GM06990 (cell line): Measurements from ENCODE around the gene SLC6A18.

ENCODE experiments used
- DNase-seq: peaks from one replicate; pipeline ENCODE4 v3.0.0-alpha.2; 2011; ENCODE audit not compliant: insufficient read length; ENCODE audit errors: extremely low read depth
- H3K27me3 ChIP-seq: replicated peaks from 2 replicates; pipeline ENCODE4 v1.6.0; 2011; ENCODE audit warnings: low read length; ENCODE audit not compliant: control insufficient read depth, insufficient read depth
- H3K36me3 ChIP-seq: 2 replicates; pipeline ENCODE4 v1.5.1; 2011; ENCODE audit warnings: low read length; ENCODE audit not compliant: control insufficient read depth, insufficient read depth
- H3K4me3 ChIP-seq: replicated peaks from 2 replicates; pipeline ENCODE4 v1.5.1; 2011; ENCODE audit warnings: low read depth, mild to moderate bottlenecking, control low read depth, low read length
- TF ChIP-seq, protein P1 (sequence below): IDR thresholded peaks from 2 replicates; pipeline ENCODE4 v1.5.1; 2011; ENCODE audit warnings: low read length, control low read depth, mild to moderate bottlenecking, inconsistent platforms; ENCODE audit not compliant: insufficient read depth, poor library complexity, severe bottlenecking

SLC6A18 gene

DNA sequence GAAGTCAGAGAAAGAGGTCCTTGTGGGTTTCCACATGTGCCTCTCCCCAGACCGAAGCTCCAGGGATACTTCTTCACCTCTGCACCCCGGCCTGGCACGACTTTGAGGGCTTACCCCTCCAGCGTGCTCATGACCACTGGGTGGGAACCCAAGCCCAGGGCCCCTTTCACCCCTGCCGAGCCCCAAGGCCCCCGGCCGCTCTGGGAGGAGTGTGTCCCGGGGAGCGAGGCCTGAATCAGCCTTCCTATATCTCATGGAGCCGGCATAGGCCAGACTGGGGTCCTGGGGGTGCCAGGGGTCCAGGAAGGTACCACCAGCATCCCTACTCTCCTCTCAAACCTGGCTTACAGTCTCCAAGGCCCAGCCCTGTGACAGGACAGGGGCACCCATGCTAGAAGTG lies 52.6 kb downstream of the SLC6A18 start:
- no peak overlapping the region for H3K4me3 ChIP-seq
- H3K27me3 ChIP-seq, result no peaks in the 10 kb centered on the region
- H3K36me3 ChIP-seq, result no peaks in the 10 kb centered on the region
- no peak for DNase-seq
- TF ChIP-seq, protein P1, sequence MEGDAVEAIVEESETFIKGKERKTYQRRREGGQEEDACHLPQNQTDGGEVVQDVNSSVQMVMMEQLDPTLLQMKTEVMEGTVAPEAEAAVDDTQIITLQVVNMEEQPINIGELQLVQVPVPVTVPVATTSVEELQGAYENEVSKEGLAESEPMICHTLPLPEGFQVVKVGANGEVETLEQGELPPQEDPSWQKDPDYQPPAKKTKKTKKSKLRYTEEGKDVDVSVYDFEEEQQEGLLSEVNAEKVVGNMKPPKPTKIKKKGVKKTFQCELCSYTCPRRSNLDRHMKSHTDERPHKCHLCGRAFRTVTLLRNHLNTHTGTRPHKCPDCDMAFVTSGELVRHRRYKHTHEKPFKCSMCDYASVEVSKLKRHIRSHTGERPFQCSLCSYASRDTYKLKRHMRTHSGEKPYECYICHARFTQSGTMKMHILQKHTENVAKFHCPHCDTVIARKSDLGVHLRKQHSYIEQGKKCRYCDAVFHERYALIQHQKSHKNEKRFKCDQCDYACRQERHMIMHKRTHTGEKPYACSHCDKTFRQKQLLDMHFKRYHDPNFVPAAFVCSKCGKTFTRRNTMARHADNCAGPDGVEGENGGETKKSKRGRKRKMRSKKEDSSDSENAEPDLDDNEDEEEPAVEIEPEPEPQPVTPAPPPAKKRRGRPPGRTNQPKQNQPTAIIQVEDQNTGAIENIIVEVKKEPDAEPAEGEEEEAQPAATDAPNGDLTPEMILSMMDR, result no peak

- H3K36me3 ChIP-seq, result no peaks in the 10 kb centered on the region
- DNase-seq, result no peak
- H3K27me3 ChIP-seq, result no peaks in the 10 kb centered on the region
- TF ChIP-seq, protein P1, result no peak
- H3K4me3 ChIP-seq, result no peak overlapping the region
Measured at GRCh38 chr5:1278216-1278615, 53.0 kb downstream of the SLC6A18 start.

DNA sequence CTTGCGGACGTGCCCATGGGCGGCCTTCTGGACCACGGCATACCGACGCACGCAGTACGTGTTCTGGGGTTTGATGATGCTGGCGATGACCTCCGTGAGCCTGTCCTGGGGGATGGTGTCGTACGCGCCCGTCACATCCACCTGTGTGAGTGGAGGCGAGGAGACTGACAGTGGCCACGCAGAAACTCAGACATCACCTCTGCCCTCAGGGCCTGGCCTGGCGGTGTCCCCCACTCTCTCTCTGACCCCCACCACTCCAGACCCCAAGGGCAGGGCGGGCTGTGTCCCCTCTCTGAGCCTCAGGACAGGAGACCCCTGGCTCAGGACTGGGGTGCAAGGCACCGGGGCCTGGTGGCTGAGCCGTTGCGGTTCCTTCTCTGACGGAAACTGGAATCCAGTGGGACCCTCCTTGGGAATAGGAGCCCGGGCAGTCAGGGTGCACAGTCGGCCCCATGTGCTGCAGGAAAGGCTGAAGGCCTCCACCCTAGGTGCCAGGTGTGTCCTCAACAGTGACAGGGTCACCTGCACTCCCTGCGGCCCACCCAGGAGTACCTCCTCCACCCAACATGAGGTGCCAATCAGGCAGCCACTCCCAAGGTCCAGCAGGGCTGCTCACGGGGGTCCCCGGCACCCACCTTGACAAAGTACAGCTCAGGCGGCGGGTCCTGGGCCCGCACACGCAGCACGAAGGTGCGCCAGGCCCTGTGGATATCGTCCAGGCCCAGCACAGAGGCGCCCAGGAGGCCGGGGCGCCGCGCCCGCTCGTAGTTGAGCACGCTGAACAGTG lies 53.7 kb downstream of the SLC6A18 start:
- Histone ChIP-seq H3K4me3 (no peak overlapping the region), H3K36me3 (no peaks in the 10 kb centered on the region), H3K27me3 (no peaks in the 10 kb centered on the region)
- TF ChIP-seq, protein P1, result no peak
- no peak for DNase-seq

DNA sequence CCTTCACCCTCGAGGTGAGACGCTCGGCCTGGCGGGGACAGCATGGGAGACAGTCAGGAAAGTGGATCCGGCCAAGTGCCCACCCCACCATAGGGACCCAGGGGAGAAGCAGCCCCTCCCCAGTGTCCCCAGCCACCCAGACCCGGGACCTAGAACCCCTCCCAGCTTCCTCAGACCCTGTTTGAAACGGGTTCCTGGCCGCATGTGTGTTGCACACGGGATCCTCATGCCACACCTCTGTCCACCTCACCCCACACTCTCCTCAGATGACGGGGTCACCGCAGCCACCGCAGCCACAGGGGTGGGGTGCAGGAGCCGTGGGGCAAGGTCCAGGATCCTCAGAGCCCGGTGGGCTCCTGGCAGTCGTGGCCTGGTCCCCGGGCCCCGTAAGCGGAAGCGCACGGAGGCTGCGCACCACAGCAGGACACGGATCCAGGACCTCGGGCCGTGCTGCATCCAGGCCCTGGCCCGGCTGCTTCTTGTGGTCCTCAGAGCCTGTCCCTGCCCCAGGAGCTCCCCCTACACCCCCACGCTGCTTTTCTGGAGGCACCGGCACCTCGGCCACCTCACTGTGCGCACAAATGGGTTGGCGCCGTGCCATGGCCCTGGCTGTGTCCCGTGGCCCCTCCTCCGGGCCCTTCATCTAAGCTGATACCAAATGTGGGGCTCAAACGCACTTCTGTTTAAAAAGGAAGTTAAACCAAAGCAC lies 54.4 kb downstream of the SLC6A18 start:
- TF ChIP-seq, protein P1, result no peak
- H3K27me3 ChIP-seq, result no peaks in the 10 kb centered on the region
- DNase-seq, result no peak
- no peak overlapping the region for H3K4me3 ChIP-seq
- no peaks in the 10 kb centered on the region for H3K36me3 ChIP-seq

GRCh38 chr5:1280177-1281037 lies 55.2 kb downstream of the SLC6A18 start:
- DNase-seq, result no peak
- H3K36me3 ChIP-seq, result no peaks in the 10 kb centered on the region
- no peaks in the 10 kb centered on the region for H3K27me3 ChIP-seq
- TF ChIP-seq, protein P1, result no peak
- no peak overlapping the region for H3K4me3 ChIP-seq
